ENCODE data around the gene CHCHD1.
"Not testable (repeated sequence)": the region's sequence is repeated elsewhere in the genome, so short reads cannot be mapped to it uniquely, and the experiment has no call there.

Gene CHCHD1

DNA sequence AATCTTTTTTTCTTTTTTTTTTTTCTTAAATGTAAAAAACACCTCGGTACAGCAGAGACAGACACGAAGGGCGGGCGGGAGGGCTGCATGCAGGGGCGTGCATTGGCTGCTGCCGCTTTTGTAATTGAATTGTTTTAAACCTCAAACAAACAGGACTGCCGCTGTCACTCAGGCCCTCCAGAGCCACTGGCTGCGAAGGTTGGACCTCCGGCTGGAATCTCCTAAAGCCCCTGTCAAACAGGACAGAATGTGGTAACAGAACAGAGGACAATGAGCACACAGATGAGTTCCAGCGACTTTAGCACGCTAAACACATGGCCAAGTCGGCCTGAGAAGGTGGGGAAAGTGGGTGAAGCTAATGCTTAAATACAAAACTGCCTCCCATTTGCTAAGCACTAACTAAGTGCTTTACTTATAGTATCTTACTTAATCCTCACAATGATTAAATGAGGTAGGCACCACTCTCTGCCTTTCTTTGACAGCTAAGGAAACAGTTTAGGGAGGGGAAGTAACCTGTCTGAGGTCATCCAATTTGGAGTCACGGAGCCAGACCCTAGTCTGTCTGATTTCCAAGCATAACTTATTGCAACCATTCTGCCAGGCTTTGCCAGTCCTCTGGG is 32.5 kb downstream of the CHCHD1 start:
- DNase-seq, result no peak

DNA sequence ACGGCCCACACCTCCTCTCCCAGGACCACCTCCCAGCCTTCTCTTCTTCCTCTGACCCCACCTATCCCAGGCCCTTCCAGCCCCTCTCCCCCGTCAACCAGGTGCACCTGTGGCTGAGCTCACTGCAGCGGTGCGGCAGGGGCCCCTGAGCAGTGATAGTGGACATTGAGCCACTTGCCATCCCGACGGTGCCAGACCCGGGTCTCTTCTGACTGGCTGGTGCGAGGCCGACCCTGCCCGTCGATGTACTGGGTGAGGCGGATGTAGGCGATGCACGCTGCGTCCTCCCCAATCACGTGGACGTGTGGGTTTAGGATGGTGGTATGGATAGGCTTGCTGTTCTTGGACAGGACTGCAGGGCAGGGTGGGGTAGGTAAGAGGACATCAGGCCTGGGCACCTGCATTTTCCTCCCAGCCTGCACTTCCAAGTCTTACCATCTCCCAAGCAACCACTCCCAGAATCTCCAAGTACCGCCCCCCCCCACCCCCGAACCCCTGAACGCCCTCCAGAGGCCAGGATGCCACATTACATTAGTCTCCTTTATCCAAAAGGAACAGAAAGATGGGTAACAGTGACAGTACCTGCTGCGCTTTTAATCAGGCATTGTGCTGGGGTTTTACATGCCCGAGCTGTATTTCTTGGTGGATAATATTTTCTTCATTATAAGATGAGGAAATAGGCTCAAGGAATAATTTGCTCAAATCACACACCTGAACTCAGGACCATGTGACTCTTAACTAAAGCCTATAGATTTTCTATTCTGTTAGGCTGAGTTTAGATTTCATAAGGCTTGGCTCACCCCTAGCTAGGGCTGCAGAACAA is 33.3 kb downstream of the CHCHD1 start:
- no peak for DNase-seq

DNA sequence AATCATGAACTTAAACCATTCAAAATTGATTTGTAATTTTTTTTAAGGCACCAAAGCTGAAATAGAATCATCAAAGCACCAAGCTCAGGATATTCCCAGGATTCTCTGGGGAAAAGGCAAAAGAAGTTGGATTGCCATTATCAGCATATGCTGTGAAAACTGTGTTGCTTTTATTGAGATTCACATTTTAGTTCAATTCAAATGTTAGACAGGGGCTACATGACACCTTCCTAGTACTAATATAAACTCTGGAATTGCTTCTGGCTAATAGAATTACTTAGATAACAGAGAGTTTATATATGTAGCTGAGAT is 33.8 kb downstream of the CHCHD1 start:
- no peak for DNase-seq

DNA sequence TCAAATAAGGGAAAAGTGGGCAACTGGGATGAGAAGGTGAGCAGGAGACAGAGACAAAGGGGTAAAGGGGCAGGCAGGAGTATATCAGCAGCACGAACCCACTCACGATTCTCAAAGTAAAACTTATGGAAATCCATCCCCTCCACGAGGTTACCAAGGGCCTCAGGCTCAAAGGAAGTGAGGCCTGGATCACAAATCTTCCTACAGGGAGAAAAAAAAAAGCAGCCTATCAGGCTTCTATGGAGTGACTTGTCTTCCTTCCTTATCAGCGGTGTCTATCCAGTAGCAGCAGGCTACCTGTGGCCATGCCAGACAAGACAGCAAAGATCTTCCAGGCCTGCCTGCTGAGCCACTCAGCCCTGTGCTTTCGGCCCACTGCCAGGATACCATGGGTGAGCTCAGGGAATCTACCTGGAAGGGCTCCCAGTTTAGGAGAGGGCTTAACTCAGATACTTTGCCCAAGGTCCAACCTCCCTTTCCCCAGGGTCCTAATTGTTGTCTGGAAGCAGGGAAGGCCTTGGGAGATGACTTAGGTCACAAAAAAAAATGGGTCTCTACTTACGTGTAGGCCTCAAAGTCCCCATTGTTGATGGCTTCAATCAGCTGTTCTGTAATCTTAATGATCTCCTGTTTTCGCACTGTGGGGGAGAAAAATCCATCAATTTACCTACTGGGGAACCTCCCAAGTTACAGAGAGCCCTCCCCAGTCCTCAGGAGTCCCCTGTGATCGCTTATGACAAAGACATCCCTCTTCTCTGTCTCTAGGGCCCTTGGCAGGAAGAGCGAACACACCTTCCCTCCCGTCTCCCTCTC is 35.3 kb downstream of the CHCHD1 start:
- DNase-seq, result no peak

DNA sequence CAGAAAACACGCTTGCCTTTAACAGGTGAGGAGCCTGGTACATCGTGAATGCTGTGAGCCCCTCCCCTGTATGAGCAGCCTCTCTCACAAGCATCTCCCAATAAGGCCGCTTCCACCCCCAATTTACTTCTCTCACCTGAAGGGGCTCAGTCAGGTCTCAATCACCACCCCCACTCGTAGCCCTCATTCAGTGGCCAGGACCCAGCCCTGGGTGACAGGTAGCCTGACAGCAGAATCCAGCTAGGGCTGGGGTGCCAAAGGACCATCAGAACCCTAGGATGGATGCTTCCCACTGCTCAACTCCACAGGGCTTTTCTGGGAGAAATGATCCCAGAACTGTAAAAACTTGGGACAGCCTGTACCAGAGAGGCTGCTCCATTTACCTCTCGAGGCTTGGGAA is 36.0 kb downstream of the CHCHD1 start:
- no peak for DNase-seq

DNA sequence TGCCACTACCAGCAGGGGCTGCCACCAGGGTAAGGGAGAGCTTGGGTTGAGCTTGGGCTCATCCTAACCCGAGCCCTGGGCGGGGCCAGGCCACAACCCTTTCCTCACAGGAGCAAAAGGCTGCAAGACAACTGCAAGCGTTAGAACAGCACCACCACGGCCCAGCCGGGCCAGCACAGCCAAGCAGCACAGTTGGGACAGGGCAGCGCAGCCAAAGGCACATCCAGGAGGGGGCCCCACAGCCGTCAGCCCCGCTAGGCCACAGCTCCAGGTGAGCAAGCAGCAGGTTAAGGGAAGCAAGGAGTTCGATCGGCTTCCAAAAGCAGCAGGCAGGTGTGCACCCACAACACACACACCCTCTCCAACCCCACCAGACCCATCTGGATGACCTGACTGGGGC is 36.6 kb downstream of the CHCHD1 start:
- DNase-seq, result no peak

DNA sequence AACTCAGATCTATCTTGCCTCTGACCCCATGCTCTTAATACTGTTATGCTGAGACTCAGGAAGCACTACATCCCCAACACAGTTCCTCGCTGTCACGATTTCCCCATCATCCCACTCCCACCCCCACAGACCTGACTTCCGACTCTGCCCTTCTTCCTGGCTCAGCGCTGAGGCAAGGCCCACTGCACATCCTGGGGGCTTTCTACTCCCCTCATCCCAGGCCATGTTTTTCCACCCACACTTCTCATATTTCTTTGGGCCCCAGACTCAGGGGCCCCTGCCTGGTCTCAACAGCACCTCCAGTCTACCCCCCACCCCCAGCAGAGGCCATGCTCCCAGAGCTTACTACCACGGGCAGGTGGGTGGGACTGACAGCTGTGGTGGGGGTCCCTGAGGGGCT is 37.2 kb downstream of the CHCHD1 start:
- DNase-seq, result no peak

DNA sequence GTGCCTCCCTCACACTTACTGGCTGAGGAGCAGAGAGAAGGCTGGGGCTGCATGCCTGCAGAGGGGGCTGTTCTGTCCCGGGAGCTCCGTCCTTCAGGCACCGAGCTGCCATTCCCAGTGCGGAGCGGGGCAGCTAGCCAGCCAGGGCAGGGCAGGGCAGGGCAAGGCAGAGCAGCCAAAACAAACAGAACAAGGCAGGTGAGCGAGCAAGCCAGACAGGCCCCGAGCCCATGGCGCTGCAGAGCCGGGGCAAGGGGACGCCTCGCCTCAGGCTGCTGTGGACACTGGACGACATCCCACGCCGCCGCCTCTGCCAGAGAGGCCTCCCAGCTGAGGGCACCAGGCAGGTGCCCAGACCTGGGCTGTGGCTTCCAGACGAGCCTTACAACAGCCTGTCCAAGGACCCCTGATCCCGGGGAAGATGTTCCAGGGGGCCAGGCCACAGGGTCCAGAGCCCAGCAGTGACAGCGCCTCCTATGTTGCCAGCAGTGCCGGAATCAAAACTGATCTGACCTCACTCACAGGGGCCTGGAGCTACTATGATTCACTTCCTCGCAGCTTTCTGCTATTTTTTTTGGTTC is 37.8 kb downstream of the CHCHD1 start:
- DNase-seq, result no peak

DNA sequence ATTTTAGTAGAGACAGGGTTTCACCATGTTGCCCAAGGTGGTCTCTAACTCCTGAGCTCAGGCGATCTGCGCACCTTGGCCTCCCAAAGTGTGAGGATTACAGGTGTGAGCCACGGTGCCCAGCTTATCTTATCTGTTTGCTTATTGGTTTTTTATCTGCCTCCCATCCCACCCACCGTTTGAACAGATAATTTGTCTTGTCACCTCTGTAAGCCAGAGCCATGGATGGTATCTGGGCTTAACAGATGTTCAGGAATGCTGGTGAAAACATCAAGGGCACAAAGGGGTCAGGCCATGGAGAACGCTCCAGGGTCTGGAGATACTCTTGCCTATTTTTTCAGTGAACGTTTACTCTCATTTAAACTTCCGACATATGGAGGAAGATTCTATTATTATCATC is 41.5 kb downstream of the CHCHD1 start:
- DNase-seq, result no peak

DNA sequence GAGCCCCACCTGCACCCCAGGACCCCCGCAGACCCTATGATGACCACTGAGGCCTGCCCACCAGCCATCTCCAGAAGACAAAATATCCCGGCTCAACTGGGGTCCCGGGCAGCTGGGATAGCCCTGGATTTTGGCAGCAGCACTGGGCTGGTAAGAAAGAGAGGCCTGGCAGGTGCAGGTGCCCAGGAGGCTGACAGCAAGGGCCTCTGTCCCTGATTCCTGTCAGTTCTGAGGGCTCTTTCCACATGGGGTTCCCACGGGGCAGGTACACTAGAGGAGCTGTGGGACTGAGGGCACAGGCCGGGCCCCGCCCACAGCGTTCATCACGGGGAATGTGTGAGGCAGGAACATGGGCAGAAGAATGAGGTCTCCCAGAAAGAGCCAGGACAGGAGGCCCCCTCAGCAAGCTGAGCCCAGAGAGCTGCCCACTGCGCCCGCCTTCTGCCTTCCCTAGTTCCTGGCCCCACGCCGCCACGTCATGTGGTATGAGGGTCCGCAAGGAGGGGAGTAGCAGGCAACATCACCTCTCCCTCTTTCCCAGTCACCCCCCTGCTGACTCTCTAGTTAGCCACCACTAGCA is 42.4 kb downstream of the CHCHD1 start:
- no peak for DNase-seq

DNA sequence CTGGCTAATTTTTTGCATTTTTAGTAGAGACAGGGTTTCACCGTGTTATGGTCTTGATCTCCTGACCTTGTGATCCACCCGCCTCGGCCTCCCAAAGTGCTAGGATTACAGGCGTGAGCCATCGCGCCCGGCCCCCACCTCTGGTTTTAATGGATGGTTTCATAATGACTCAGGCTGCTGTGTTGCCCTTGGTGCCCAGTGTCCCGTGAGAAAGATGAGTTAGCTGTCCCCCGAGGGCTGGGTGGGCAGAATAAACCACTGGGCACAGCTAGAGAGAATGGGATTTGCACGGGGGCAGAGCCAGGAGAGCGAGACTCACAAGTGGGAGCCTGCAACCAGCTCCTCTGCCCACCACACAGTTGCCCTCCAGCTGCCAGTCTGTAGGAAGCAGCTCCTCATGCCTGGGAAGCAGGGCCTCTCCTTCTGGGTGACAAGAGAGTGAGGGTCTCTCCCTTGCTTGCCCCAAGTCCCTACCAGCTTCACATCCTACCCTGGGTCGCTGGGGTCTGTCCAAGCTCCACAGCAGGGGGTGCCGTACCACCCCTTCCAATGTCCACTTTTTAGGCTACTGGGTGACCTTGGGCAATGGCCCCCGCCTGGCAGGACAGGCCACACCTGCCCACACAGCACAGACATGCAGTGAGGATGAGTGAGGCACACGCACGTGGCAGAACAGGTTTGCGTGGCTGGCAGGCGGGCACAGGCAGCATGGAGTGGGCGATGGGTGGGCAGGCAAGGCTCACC is 45.7 kb downstream of the CHCHD1 start:
- DNase-seq, result no peak

DNA sequence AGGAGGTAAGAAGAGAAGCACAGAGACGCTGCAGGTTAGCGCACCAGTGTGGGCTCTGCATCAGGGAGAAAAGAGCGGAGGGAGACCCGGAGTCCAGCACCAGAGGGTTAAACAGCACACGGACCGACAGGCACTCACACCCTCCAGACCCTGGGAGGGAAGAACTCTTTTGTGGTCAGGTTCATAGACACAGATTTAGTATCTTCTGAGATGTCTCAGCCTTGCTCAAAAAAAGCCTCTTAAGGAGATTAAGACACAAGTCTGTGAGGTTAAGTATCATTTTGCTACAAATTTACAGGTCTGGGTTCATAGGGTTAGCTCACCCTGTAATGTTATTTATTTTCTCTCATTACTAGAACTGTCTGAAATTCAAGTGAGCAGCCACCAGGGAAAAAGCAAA is 46.3 kb downstream of the CHCHD1 start:
- no peak for DNase-seq

DNA sequence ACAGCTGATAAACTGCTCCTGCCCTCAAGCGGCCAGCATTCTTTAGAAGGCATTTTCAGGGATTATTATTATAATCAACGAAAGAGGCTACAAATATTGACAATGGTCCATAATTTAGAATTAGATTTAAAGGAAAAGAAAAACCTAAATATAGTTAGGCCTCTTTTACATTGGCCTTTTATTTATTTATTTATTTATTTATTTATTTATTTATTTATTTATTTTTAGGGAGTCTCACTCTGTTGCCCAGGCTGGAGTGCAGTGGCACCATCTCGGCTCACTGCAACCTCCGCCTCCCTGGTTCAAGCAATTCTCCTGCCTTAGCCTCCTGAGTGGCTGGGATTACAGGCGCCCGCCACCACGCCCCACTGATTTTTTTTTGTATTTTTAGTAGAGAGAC is 47.2 kb downstream of the CHCHD1 start:
- DNase-seq, result not testable (repeated sequence)
